Fibroblast of pulmonary artery (primary cell): Measurements from ENCODE around the gene SV2C.
"Not testable (repeated sequence)": the region's sequence is repeated elsewhere in the genome, so short reads cannot be mapped to it uniquely, and the experiment has no call there.

Experiments used
- DNase-seq: peaks from one replicate; pipeline ENCODE4 v3.0.0-alpha.2; 2010; ENCODE audit warnings: low read depth
- H3K4me3 ChIP-seq: replicated peaks from 2 replicates; pipeline ENCODE4 v1.5.1; 2011; ENCODE audit warnings: low read depth, mild to moderate bottlenecking, control low read depth, low read length, moderate library complexity
- TF ChIP-seq, protein P1 (sequence below): IDR thresholded peaks from 2 replicates; pipeline ENCODE4 v1.5.1; 2011; ENCODE audit warnings: mild to moderate bottlenecking, control low read depth, low read length, inconsistent platforms; ENCODE audit errors: missing control alignments

Gene SV2C, protein sequence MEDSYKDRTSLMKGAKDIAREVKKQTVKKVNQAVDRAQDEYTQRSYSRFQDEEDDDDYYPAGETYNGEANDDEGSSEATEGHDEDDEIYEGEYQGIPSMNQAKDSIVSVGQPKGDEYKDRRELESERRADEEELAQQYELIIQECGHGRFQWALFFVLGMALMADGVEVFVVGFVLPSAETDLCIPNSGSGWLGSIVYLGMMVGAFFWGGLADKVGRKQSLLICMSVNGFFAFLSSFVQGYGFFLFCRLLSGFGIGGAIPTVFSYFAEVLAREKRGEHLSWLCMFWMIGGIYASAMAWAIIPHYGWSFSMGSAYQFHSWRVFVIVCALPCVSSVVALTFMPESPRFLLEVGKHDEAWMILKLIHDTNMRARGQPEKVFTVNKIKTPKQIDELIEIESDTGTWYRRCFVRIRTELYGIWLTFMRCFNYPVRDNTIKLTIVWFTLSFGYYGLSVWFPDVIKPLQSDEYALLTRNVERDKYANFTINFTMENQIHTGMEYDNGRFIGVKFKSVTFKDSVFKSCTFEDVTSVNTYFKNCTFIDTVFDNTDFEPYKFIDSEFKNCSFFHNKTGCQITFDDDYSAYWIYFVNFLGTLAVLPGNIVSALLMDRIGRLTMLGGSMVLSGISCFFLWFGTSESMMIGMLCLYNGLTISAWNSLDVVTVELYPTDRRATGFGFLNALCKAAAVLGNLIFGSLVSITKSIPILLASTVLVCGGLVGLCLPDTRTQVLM

DNA sequence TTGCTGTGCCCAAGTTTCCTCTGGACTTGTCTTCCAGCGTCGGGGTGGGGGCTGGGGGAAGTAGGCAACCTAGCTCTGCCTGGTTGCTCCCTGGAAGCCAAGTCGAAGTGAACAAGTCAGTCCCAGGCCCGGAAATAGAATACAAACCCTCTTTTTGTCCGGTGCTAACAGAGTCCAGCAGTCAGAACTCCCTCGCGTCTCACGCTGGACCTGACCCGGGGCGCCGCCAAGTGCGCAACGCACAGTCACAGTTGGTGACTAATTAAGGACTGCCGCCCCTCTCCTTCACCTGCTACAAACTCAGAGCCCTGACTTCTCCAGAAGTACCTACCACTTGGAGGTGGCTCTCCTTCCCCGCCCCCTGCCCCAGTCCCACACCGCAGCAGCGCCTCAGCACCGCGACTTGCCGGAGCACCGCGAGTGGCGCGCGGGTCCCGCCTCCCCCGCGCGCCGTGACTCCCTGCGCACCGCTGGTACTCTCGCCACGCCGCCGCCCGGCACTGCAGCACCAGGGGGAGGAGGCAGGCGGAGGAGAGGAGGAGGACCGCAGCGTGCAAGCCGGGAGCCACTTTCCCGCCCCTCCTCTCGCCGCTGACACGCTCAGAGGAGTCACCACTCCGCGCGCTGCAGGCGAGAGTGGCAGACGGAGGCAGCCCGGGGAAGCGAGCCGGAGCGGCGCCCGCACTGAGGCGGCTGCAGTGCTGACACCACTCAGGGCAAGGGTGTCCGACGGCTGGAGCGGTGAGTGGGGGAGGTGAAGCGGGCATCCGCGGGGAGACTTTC is at the start of gene SV2C:
Gene SV2C (plus strand): TSS at position 612 of the 783 bp plus-strand sequence. CDS start 48,368 bp downstream, outside the sequence.
- no peak for DNase-seq
- TF ChIP-seq, protein P1, sequence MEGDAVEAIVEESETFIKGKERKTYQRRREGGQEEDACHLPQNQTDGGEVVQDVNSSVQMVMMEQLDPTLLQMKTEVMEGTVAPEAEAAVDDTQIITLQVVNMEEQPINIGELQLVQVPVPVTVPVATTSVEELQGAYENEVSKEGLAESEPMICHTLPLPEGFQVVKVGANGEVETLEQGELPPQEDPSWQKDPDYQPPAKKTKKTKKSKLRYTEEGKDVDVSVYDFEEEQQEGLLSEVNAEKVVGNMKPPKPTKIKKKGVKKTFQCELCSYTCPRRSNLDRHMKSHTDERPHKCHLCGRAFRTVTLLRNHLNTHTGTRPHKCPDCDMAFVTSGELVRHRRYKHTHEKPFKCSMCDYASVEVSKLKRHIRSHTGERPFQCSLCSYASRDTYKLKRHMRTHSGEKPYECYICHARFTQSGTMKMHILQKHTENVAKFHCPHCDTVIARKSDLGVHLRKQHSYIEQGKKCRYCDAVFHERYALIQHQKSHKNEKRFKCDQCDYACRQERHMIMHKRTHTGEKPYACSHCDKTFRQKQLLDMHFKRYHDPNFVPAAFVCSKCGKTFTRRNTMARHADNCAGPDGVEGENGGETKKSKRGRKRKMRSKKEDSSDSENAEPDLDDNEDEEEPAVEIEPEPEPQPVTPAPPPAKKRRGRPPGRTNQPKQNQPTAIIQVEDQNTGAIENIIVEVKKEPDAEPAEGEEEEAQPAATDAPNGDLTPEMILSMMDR = no peak
- H3K4me3 ChIP-seq = no peak within 1 kb of the TSS

DNA sequence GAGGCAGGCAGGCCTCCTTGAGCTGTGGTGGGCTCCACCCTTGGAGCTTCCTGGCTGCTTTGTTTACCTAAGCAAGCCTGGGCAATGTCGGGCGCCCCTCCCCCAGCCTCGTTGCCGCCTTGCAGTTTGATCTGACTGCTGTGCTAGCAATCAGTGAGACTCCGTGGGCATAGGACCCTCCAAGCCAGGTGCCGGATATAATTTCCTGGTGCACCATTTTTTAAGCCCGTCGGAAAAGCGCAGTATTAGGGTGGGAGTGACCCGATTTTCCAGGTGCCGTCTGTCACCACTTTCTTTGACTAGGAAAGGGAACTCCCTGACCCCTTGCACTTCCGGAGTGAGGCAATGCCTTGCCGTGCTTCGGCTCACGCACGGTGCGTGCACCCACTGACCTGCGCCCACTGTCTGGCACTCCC is 45.4 kb upstream of the SV2C start:
- not testable (repeated sequence) for H3K4me3 ChIP-seq, DNase-seq

DNA sequence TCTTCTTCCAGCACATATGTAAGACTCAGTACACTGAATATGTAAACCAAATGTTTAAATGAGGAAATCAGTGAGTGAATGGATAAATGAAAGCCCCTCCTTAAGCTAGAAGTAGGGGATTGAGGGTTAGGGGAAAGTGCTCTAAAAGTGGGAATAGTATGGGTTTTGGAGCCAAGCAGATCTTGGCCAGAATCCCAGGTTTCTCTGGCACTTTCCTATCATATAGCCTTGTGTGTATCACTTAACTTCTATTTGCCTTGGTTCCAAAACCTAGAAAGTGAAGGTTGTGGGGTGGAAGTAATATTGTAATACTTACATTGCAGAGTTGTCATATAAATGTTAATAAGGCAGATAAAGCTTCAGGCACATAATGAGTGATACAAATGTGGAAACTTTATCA is 45.0 kb upstream of the SV2C start:
- TF ChIP-seq, protein P1 = no peak
- no peak for DNase-seq
- H3K4me3 ChIP-seq = no peak overlapping the region

DNA sequence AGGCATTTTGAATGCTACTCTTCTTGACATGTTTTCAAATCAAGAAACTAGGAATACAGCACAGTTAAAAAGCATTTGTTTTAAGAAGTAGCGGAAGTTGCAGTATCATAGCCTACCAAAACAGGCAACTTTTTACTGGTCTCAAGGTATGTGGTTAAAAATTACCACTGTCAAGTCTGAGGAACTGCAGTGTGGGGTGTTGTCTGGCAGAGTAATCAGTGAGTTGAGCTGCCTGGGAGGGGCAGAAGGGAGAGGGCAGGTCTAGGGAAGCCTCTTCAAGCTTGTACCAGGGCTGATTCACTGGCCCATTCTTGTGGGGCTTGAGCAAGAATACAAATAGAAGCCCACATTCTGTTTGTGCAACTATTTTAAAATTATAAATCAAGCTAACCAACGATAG is 42.4 kb upstream of the SV2C start:
- H3K4me3 ChIP-seq = no peak overlapping the region
- DNase-seq = no peak
- TF ChIP-seq, protein P1 = no peak

DNA sequence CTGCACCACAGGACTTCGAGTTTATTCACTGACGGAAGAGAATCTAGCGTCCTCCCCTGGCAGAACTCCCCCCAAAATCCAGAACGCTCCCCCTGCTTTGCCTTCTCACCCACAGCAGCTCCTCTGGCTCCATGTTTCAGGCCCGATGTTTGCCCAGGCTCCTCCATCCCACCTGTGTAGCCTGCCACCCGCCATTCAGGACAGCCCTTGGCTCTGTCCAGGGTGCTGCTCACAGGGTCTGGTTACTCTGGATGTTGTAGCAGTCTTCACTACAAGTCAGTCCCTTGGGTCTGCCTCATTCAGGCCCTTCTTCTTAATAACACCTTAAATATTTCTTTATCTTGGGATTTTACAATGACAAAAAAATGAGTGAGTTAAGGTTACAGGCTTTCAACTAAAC is 41.3 kb upstream of the SV2C start:
- DNase-seq = no peak
- TF ChIP-seq, protein P1 = no peak
- no peak overlapping the region for H3K4me3 ChIP-seq

DNA sequence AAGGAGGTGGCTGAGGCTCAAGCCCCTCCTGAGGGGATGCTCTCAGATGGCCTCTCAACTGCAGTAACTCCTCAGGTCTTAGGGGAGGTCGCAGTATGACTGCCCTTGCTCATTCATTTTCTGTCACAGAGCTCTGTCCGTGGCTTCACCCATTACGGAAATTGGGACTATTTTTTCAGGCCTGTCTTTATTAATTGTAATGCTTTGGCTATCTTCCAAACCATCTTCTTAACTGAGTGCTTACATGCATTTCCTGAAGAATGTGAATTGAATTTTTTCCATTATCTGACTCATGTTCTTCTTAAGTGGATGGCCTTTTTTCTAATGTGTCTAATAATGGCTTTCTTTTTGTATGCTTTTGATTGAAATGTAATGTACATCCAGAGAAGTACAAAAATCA is 36.4 kb upstream of the SV2C start:
- DNase-seq = no peak
- no peak overlapping the region for H3K4me3 ChIP-seq
- TF ChIP-seq, protein P1 = no peak

DNA sequence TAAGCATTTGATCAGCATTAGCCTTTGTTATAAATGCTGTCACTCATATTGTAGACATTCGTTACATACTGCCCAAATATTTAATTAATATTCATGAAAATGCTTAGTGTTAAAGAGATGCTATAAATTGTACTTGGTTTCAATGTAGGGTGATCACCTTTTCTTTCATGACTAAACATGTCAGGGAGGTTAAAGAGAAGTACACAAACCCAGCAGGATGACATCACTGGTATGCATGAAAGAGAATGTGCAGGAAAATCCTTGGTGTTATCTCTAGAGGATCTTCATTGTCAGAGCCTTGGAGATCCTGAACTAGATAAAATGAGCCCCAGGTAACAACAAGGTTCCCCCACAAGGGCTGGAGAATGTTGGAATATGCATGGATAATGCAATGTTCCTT is 33.0 kb upstream of the SV2C start:
- no peak for DNase-seq
- no peak overlapping the region for H3K4me3 ChIP-seq
- TF ChIP-seq, protein P1 = no peak
